HepG2 (cell line): ENCODE measurements around the gene PSKH1. TPM values are rescaled to one million over a fixed set of nuclear protein-coding genes. Genes with fewer than 3 reads are reported as not detected.

Experiments
- ARNTL ChIP-seq: sonication (generic); formaldehyde crosslinking; IDR thresholded peaks from 2 replicates; pipeline ENCODE4 v1.4.0; 2020; ENCODE audit warnings: mild to moderate bottlenecking, missing genetic modification reagents
- EEA1 ChIP-seq: sonication (generic); formaldehyde crosslinking; IDR thresholded peaks from 2 replicates; pipeline ENCODE4 v1.5.1; 2020; ENCODE audit warnings: mild to moderate bottlenecking, missing genetic modification reagents, borderline replicate concordance
- FOSL2 ChIP-seq: sonication (generic); formaldehyde crosslinking; IDR thresholded peaks from 2 replicates; pipeline ENCODE4 v1.4.0; 2020; ENCODE audit warnings: missing genetic modification reagents
- GATA4 ChIP-seq: sonication (generic); IDR thresholded peaks from 2 replicates; pipeline ENCODE4 v1.6.1; 2016; ENCODE audit warnings: antibody characterized with exemption, low read depth, borderline replicate concordance
- HCFC1 ChIP-seq: fragments of 150-350 bp; IDR thresholded peaks from 2 replicates; pipeline ENCODE4 v1.6.1; 2014; ENCODE audit warnings: low read depth, low read length
- JUND ChIP-seq: sonication (generic); formaldehyde crosslinking; IDR thresholded peaks from 2 replicates; pipeline ENCODE4 v1.8.0; 2022; ENCODE audit warnings: mild to moderate bottlenecking, missing genetic modification reagents
- KDM6A ChIP-seq: IDR thresholded peaks from 2 replicates; pipeline ENCODE4 v1.6.1; 2016; ENCODE audit warnings: low read depth
- MAFF ChIP-seq: IDR thresholded peaks from 2 replicates; pipeline ENCODE4 v1.6.1; 2011; ENCODE audit warnings: low read depth, low read length, improper control_type of control experiment
- MTA1 ChIP-seq: sonication (generic); formaldehyde crosslinking; IDR thresholded peaks from 2 replicates; pipeline ENCODE4 v1.4.0; 2020; ENCODE audit warnings: missing genetic modification reagents, mild to moderate bottlenecking, borderline replicate concordance
- NONO ChIP-seq, 2 experiments: fragments of 450-650 bp in 1 of 2; sonication (generic) in 1 of 2; formaldehyde crosslinking in 1 of 2; IDR thresholded peaks in 1 of 2; conservative IDR thresholded peaks in 1 of 2; 2 replicates each; pipeline versions ENCODE4 v1.6.1 to v1.8.0; 2017 to 2022; ENCODE audit warnings: mild to moderate bottlenecking in 1 of 2, missing genetic modification reagents in 1 of 2, moderate library complexity in 1 of 2
- SRY ChIP-seq: sonication (generic); formaldehyde crosslinking; IDR thresholded peaks from 2 replicates; pipeline ENCODE4 v1.8.0; 2022; ENCODE audit warnings: mild to moderate bottlenecking, missing genetic modification reagents
- ZBTB38 ChIP-seq: sonication (generic); formaldehyde crosslinking; IDR thresholded peaks from 2 replicates; pipeline ENCODE4 v1.5.1; 2020; ENCODE audit warnings: mild to moderate bottlenecking, missing genetic modification reagents
- ZFAT ChIP-seq: sonication (generic); formaldehyde crosslinking; conservative IDR thresholded peaks from 2 replicates; pipeline ENCODE4 v1.8.1; 2023; ENCODE audit warnings: missing genetic modification reagents, inconsistent platforms
- ZFP36 ChIP-seq: fragments of 150-350 bp; IDR thresholded peaks from 2 replicates; pipeline ENCODE4 v1.6.1; 2018; ENCODE audit warnings: borderline replicate concordance, low read length, low read depth; ENCODE audit not compliant: partially characterized antibody
- ZFP82 ChIP-seq: sonication (generic); formaldehyde crosslinking; IDR thresholded peaks from 2 replicates; pipeline ENCODE4 v1.5.1; 2020; ENCODE audit warnings: mild to moderate bottlenecking, missing genetic modification reagents, borderline replicate concordance
- ZNF616 ChIP-seq: sonication (generic); formaldehyde crosslinking; IDR thresholded peaks from 2 replicates; pipeline ENCODE4 v1.5.0; 2020; ENCODE audit warnings: low read depth, mild to moderate bottlenecking, missing genetic modification reagents
- ZNF709 ChIP-seq: sonication (generic); formaldehyde crosslinking; IDR thresholded peaks from 2 replicates; pipeline ENCODE4 v1.5.0; 2020; ENCODE audit warnings: mild to moderate bottlenecking, missing genetic modification reagents
- ZNF720 ChIP-seq: sonication (generic); formaldehyde crosslinking; IDR thresholded peaks from 2 replicates; pipeline ENCODE4 v1.4.0; 2020; ENCODE audit warnings: missing genetic modification reagents
- ZNF768 ChIP-seq: sonication (generic); formaldehyde crosslinking; IDR thresholded peaks from 2 replicates; pipeline ENCODE4 v1.4.0; 2020; ENCODE audit warnings: missing genetic modification reagents
- ZNF850 ChIP-seq: sonication (generic); formaldehyde crosslinking; conservative IDR thresholded peaks from 2 replicates; pipeline ENCODE4 v1.9.0; 2021; ENCODE audit warnings: mild to moderate bottlenecking, missing genetic modification reagents
- ZSCAN20 ChIP-seq: sonication (generic); formaldehyde crosslinking; IDR thresholded peaks from 2 replicates; pipeline ENCODE4 v1.4.0; 2020; ENCODE audit warnings: missing genetic modification reagents, mild to moderate bottlenecking, borderline replicate concordance
- ZSCAN31 ChIP-seq: sonication (generic); formaldehyde crosslinking; IDR thresholded peaks from 2 replicates; pipeline ENCODE4 v1.5.0; 2020; ENCODE audit warnings: low read depth, mild to moderate bottlenecking, missing genetic modification reagents
- polyA plus RNA-seq, 8 experiments: library from polyadenylated mRNA; depleted of rRNA in 3 of 8; stranded (reverse) in 7 of 8; unstranded in 1 of 8; fragments of >200 nt; fragmentation: Illumina TruSeq in 4 of 8; extraction: Trizol in 4 of 8; gene quantifications; 2 replicates each; pipeline versions ENCODE4 v1.2.1 to v1.2.3, GENCODE V29; 2011 to 2016; ENCODE audit warnings: low read depth in 4 of 8, missing spikeins in 1 of 8, mixed read lengths in 1 of 8; ENCODE audit not compliant: insufficient read depth in 1 of 8
- total RNA-seq, 5 experiments: library from RNA; depleted of rRNA; stranded (reverse); fragments of >200 nt; fragmentation: Illumina TruSeq; extraction: Trizol; gene quantifications; 2 replicates each; pipeline ENCODE4 v1.2.3, GENCODE V29; 2016; ENCODE audit warnings: low read depth in 1 of 5
- TF ChIP-seq, protein P1 (sequence below), 2 experiments: sonication (generic) in 1 of 2; formaldehyde crosslinking in 1 of 2; IDR thresholded peaks; 2 replicates each; pipeline versions ENCODE4 v1.5.1 to v1.6.1; 2011 to 2020; ENCODE audit warnings: borderline replicate concordance in 1 of 2, low read depth in 1 of 2, low read length in 1 of 2, mild to moderate bottlenecking in 1 of 2, missing genetic modification reagents in 1 of 2, moderate library complexity in 1 of 2

Gene PSKH1
- total and polyA plus RNA-seq, 2 of the 13 experiments (the other 11 are each of a cell fraction or from before 2014, with no cell fraction given) = 8.4 to 19.1 TPM

DNA sequence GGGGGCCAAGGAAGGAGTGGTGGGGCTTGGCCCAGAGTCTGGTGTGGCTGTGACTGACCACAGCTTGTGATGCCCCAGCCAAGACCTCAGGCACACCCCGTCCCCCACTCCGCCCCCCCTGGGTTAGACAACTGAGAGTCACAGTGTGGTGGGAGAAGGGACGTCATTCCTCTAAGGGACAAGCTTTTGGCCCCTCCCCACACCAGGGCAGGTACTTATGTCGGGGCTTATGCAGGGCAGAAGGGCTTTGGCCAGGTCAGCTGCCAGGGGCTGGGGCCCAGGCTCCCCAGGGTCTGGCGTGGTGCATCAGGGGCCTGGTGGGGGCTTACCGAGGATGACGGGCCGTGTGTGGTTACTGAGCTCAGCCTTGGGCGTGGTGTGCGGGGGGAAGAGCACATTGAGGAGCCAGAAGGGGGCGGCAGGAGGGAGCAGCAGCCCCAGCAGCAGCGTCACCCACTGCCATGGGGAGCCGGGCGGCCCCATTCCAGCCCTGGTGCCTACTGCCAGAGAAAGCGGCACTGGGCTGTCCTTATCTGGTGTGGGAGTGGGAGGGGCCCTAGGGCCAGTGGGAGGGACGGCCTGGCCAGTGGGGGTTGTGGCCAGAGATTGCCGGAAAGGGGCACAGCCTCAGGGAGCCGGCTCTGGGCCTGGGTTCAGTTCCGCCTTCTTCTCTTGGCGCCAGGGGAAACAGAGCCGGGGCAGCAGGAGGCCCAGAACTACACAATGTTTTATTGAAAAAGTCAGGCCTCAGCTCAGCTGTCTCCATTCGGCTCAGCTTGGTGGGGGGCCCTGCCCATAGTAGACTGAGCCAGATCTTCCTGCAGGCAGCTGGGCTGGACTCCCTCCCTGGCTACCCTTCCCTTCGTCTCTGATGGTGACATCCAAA, 50.8 kb downstream of the PSKH1 start, which contains the start of gene LCAT (continued):
- peak; percentile 75; the same call in 1 of the 2 replicates for TF ChIP-seq ZNF616 (CRISPR knock-in tag)
- TF ChIP-seq ZNF709 = 0 out of 2 replicates have a peak, but pooled peaks have one; percentile 75
- no peak for TF ChIP-seq ZFP36
- TF ChIP-seq ZSCAN20 = no peak
- TF ChIP-seq GATA4 = peak; percentile 66
- no peak for TF ChIP-seq ZNF850 (CRISPR knock-in tag)
- 0 out of 2 replicates have a peak, but pooled peaks have one; percentile 63 for TF ChIP-seq ZNF720
- no peak for TF ChIP-seq MAFF
- 0 out of 2 replicates have a peak, but pooled peaks have one; percentile 62 for TF ChIP-seq EEA1
- TF ChIP-seq FOSL2 (CRISPR knock-in tag) = 0 out of 2 replicates have a peak, but pooled peaks have one; percentile 12
- peak; percentile 15; the same call in 1 of the 2 replicates for TF ChIP-seq ZSCAN31 (CRISPR knock-in tag)
- peak; percentile 14; the same call in 1 of the 2 replicates for TF ChIP-seq HCFC1
- TF ChIP-seq NONO (IDR thresholded peaks at IDR 0.05) = no peak
- 0 out of 2 replicates have a peak, but pooled peaks have one; percentile 15 for TF ChIP-seq NONO (CRISPR knock-in tag; conservative IDR thresholded peaks at IDR 0.05)
- TF ChIP-seq SRY (CRISPR knock-in tag) = no peak; the same call in 1 of the 2 replicates
- TF ChIP-seq KDM6A (CRISPR knock-in tag) = 0 out of 2 replicates have a peak, but pooled peaks have one; percentile 14
- TF ChIP-seq JUND (CRISPR knock-in tag) = no peak
- peak; percentile 14; the same call in 1 of the 2 replicates for TF ChIP-seq MTA1
- peak; percentile 86 for TF ChIP-seq ZNF768 (CRISPR knock-in tag)
- TF ChIP-seq, protein P1, sequence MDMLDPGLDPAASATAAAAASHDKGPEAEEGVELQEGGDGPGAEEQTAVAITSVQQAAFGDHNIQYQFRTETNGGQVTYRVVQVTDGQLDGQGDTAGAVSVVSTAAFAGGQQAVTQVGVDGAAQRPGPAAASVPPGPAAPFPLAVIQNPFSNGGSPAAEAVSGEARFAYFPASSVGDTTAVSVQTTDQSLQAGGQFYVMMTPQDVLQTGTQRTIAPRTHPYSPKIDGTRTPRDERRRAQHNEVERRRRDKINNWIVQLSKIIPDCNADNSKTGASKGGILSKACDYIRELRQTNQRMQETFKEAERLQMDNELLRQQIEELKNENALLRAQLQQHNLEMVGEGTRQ (IDR thresholded peaks at IDR 0.05; ENCODE audit: low read depth, low read length) = no peak
- TF ChIP-seq, protein P1 (CRISPR knock-in tag; IDR thresholded peaks at IDR 0.05; ENCODE audit: borderline replicate concordance) = peak; percentile 35; the same call in 1 of the 2 replicates
- TF ChIP-seq ZBTB38 = no peak
- TF ChIP-seq ZFAT (CRISPR knock-in tag) = no peak
- no peak; the same call in 1 of the 2 replicates for TF ChIP-seq ZFP82 (CRISPR knock-in tag)
- TF ChIP-seq ARNTL = no peak
